ENCODE measurements around the gene BACH2. TPM values are rescaled to one million over a fixed set of nuclear protein-coding genes. Genes with fewer than 3 reads are reported as not detected.

The BACH2 gene
- total RNA-seq, 2 experiments from 2014 or later: 75.1 to 77.9 TPM

- peaks cover 81% of the 10 kb centered on the region for H3K4me1 Mint-ChIP-seq (ENCODE audit: low read depth)
- peaks cover 45% of the 10 kb centered on the region for H3K36me3 Mint-ChIP-seq (ENCODE audit: low read depth)
- no peak for DNase-seq
- no peaks in the 10 kb centered on the region for H3K9me3 Mint-ChIP-seq
- CTCF ChIA-PET: interaction anchor here (0.9 to 2.6 kb wide), 10 partner anchors 11 to 536 kb away, joined by 4 to 20 read pairs (median 10); no protein-coding TSS in a partner anchor
- no peak overlapping the region for H3K4me3 Mint-ChIP-seq
- intact Hi-C loops (cut with micrococcal nuclease): loop anchor here (2.0 to 5.0 kb wide), 4 partner anchors 29 to 640 kb away; no protein-coding TSS in a partner anchor
- H3K27ac Mint-ChIP-seq: peak overlapping the region; percentile 32
- no peaks in the 10 kb centered on the region for H3K27me3 Mint-ChIP-seq (ENCODE audit: low read depth)
Observed at GRCh38 chr6:89941763-89942497, 354.7 kb downstream of the BACH2 start.

- no peak for DNase-seq
- intact Hi-C loops (cut with micrococcal nuclease): loop anchor here (2.0 to 5.0 kb wide), 4 partner anchors 30 to 641 kb away; no protein-coding TSS in a partner anchor
- no peaks in the 10 kb centered on the region for H3K27me3 Mint-ChIP-seq (ENCODE audit: low read depth)
- peaks cover 45% of the 10 kb centered on the region for H3K36me3 Mint-ChIP-seq (ENCODE audit: low read depth)
- peaks cover 77% of the 10 kb centered on the region for H3K4me1 Mint-ChIP-seq (ENCODE audit: low read depth)
- no peaks in the 10 kb centered on the region for H3K9me3 Mint-ChIP-seq
- CTCF ChIA-PET: interaction anchor here (0.6 to 2.6 kb wide), 63 partner anchors 10 to 546 kb away, joined by 3 to 22 read pairs (median 5); partner anchors contain the start of gene BACH2
- H3K27ac Mint-ChIP-seq: peak overlapping the region; percentile 32
- no peak overlapping the region for H3K4me3 Mint-ChIP-seq
Observed at GRCh38 chr6:89941031-89941762, 355.4 kb downstream of the BACH2 start.

- intact Hi-C loops (cut with micrococcal nuclease): loop anchor here (1.0 to 5.0 kb wide), 11 partner anchors 12 to 642 kb away; no protein-coding TSS in a partner anchor
- DNase-seq: peak; percentile 86
- CTCF ChIA-PET: interaction anchor here (0.6 to 2.6 kb wide), 70 partner anchors 10 to 547 kb away, joined by 3 to 22 read pairs (median 5); partner anchors contain the start of gene BACH2
- Mint-ChIP-seq H3K9me3 (no peaks in the 10 kb centered on the region), H3K4me3 (no peak overlapping the region), H3K27me3 (ENCODE audit: low read depth) (no peaks in the 10 kb centered on the region), H3K36me3 (ENCODE audit: low read depth) (peaks cover 46% of the 10 kb centered on the region), H3K4me1 (ENCODE audit: low read depth) (peaks cover 70% of the 10 kb centered on the region), H3K27ac (peak overlapping the region; percentile 74)
Observed at GRCh38 chr6:89940225-89941027, 356.2 kb downstream of the BACH2 start.

GRCh38 chr6:89939144-89939543, 357.5 kb downstream of the BACH2 start:
- intact Hi-C loops (cut with micrococcal nuclease): no loop called here
- peak overlapping the region; percentile 51 for H3K27ac Mint-ChIP-seq
- H3K9me3 Mint-ChIP-seq: no peaks in the 10 kb centered on the region
- H3K4me3 Mint-ChIP-seq: no peak overlapping the region
- CTCF ChIA-PET: interaction anchor here (0.7 to 2.1 kb wide), 4 partner anchors 144 to 278 kb away, joined by 3 to 11 read pairs (median 4); no protein-coding TSS in a partner anchor
- DNase-seq: peak; percentile 32
- H3K27me3 Mint-ChIP-seq (ENCODE audit: low read depth): no peaks in the 10 kb centered on the region
- H3K36me3 Mint-ChIP-seq (ENCODE audit: low read depth): peaks cover 50% of the 10 kb centered on the region
- H3K4me1 Mint-ChIP-seq (ENCODE audit: low read depth): peaks cover 63% of the 10 kb centered on the region

GRCh38 chr6:89938014-89938413, 358.6 kb downstream of the BACH2 start:
- intact Hi-C loops (cut with micrococcal nuclease): no loop called here
- Mint-ChIP-seq H3K4me3 (no peak overlapping the region), H3K9me3 (no peaks in the 10 kb centered on the region), H3K4me1 (ENCODE audit: low read depth) (peaks cover 59% of the 10 kb centered on the region), H3K27me3 (ENCODE audit: low read depth) (no peaks in the 10 kb centered on the region), H3K36me3 (ENCODE audit: low read depth) (peaks cover 51% of the 10 kb centered on the region), H3K27ac (no peak overlapping the region)
- DNase-seq: no peak
- CTCF ChIA-PET: interaction anchor here (0.6 kb wide), 1 partner anchor 491 kb away, joined by 3 read pairs; no protein-coding TSS in a partner anchor

- Mint-ChIP-seq H3K27me3 (ENCODE audit: low read depth) (no peaks in the 10 kb centered on the region), H3K27ac (no peak overlapping the region), H3K4me3 (no peak overlapping the region), H3K4me1 (ENCODE audit: low read depth) (peaks cover 53% of the 10 kb centered on the region), H3K36me3 (ENCODE audit: low read depth) (peaks cover 59% of the 10 kb centered on the region), H3K9me3 (no peaks in the 10 kb centered on the region)
- DNase-seq: no peak
- CTCF ChIA-PET: interaction anchor here (1.2 kb wide), 1 partner anchor 49 kb away, joined by 3 read pairs; no protein-coding TSS in a partner anchor
- intact Hi-C loops (cut with micrococcal nuclease): no loop called here
Observed at GRCh38 chr6:89936177-89936576, 360.5 kb downstream of the BACH2 start.

GRCh38 chr6:89934685-89935366, 361.8 kb downstream of the BACH2 start:
- H3K4me1 Mint-ChIP-seq (ENCODE audit: low read depth): peaks cover 49% of the 10 kb centered on the region
- H3K9me3 Mint-ChIP-seq: no peaks in the 10 kb centered on the region
- H3K27ac Mint-ChIP-seq: no peak overlapping the region
- CTCF ChIA-PET: no interaction called here
- intact Hi-C loops (cut with micrococcal nuclease): no loop called here
- H3K36me3 Mint-ChIP-seq (ENCODE audit: low read depth): peaks cover 59% of the 10 kb centered on the region
- DNase-seq: no peak
- no peaks in the 10 kb centered on the region for H3K27me3 Mint-ChIP-seq (ENCODE audit: low read depth)
- no peak overlapping the region for H3K4me3 Mint-ChIP-seq

- Mint-ChIP-seq H3K36me3 (ENCODE audit: low read depth) (peaks cover 65% of the 10 kb centered on the region), H3K4me3 (no peak overlapping the region), H3K27me3 (ENCODE audit: low read depth) (no peaks in the 10 kb centered on the region), H3K9me3 (no peaks in the 10 kb centered on the region), H3K27ac (peak overlapping the region; percentile 79), H3K4me1 (ENCODE audit: low read depth) (peaks cover 57% of the 10 kb centered on the region)
- intact Hi-C loops (cut with micrococcal nuclease): no loop called here
- CTCF ChIA-PET: no interaction called here
- DNase-seq: no peak
Observed at GRCh38 chr6:89932245-89932802, 364.3 kb downstream of the BACH2 start.

- Mint-ChIP-seq H3K27ac (peak overlapping the region; percentile 69), H3K36me3 (ENCODE audit: low read depth) (peaks cover 59% of the 10 kb centered on the region)
- intact Hi-C loops (cut with micrococcal nuclease): no loop called here
Observed at GRCh38 chr6:89930789-89931188, 365.9 kb downstream of the BACH2 start.

GRCh38 chr6:89928604-89929003, 368.0 kb downstream of the BACH2 start:
- intact Hi-C loops (cut with micrococcal nuclease): loop anchor here (5.0 kb wide), 3 partner anchors 56 to 549 kb away; partner anchors contain the start of gene MDN1
- Mint-ChIP-seq H3K4me1 (ENCODE audit: low read depth) (peaks cover 59% of the 10 kb centered on the region), H3K36me3 (ENCODE audit: low read depth) (peaks cover 51% of the 10 kb centered on the region), H3K9me3 (peaks cover 2% of the 10 kb centered on the region), H3K27me3 (ENCODE audit: low read depth) (no peaks in the 10 kb centered on the region), H3K27ac (peak overlapping the region; percentile 81), H3K4me3 (no peak overlapping the region)
- DNase-seq: peak; percentile 77
- CTCF ChIA-PET: no interaction called here

More at GRCh38 chr6:89930789-89931188, 365.9 kb downstream of the BACH2 start:
- Mint-ChIP-seq H3K9me3 (no peaks in the 10 kb centered on the region), H3K4me3 (no peak overlapping the region), H3K27me3 (ENCODE audit: low read depth) (no peaks in the 10 kb centered on the region), H3K4me1 (ENCODE audit: low read depth) (peaks cover 63% of the 10 kb centered on the region)
- no peak for DNase-seq
- CTCF ChIA-PET: interaction anchor here (2.4 kb wide), 1 partner anchor 10 kb away, joined by 14 read pairs; no protein-coding TSS in a partner anchor

Data from activated naive CD4-positive, alpha-beta T cell treated with anti-CD3 and anti-CD28 coated beads for 36 hours (primary cell).